ENCODE measurements around the gene SART1.
"Not testable (repeated sequence)": the region's sequence is repeated elsewhere in the genome, so short reads cannot be mapped to it uniquely, and the experiment has no call there.

DNA sequence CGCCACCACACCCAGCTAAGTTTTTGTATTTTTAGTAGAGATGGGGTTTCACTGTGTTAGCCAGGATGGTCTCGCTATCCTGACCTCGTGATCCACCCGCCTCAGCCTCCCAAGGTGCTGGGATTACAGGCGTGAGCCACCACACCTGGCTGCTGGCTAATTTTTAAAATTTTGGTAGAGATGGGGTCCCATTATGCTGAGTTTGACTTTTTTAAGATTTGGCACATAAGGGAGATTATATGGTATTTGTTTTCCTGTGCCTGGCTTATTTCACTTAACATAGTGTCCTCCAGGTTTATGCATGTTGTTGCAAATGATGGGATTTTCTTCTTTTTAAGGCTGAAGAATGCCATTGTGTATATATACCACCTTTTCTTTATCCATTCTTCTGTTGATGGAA lies 10.8 kb upstream of the SART1 start:
- not testable (repeated sequence) for TF ChIP-seq POLR2A (IDR thresholded peaks at IDR 0.05)
- TF ChIP-seq, protein P1, sequence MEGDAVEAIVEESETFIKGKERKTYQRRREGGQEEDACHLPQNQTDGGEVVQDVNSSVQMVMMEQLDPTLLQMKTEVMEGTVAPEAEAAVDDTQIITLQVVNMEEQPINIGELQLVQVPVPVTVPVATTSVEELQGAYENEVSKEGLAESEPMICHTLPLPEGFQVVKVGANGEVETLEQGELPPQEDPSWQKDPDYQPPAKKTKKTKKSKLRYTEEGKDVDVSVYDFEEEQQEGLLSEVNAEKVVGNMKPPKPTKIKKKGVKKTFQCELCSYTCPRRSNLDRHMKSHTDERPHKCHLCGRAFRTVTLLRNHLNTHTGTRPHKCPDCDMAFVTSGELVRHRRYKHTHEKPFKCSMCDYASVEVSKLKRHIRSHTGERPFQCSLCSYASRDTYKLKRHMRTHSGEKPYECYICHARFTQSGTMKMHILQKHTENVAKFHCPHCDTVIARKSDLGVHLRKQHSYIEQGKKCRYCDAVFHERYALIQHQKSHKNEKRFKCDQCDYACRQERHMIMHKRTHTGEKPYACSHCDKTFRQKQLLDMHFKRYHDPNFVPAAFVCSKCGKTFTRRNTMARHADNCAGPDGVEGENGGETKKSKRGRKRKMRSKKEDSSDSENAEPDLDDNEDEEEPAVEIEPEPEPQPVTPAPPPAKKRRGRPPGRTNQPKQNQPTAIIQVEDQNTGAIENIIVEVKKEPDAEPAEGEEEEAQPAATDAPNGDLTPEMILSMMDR (IDR thresholded peaks at IDR 0.05): not testable (repeated sequence)

All from tibial nerve (tissue), 3 donors.